Fibroblast of lung (primary cell): Measurements from ENCODE around the gene RAPGEF4.

Experiments used
- EZH2 ChIP-seq: IDR thresholded peaks from 2 replicates; pipeline ENCODE4 v1.5.1; 2012; ENCODE audit warnings: low read length, control low read depth, mild to moderate bottlenecking; ENCODE audit errors: missing control alignments
- TF ChIP-seq, protein P1 (sequence below), 2 donors: IDR thresholded peaks in 1 of 2; conservative IDR thresholded peaks in 1 of 2; 1 replicate in 1 of 2; 2 replicates in 1 of 2; pipeline ENCODE4 v1.5.1; 2011 to 2012; ENCODE audit warnings: low read length in 2 of 2, control low read depth in 1 of 2, inconsistent platforms in 1 of 2, low read depth in 1 of 2, mild to moderate bottlenecking in 1 of 2

DNA sequence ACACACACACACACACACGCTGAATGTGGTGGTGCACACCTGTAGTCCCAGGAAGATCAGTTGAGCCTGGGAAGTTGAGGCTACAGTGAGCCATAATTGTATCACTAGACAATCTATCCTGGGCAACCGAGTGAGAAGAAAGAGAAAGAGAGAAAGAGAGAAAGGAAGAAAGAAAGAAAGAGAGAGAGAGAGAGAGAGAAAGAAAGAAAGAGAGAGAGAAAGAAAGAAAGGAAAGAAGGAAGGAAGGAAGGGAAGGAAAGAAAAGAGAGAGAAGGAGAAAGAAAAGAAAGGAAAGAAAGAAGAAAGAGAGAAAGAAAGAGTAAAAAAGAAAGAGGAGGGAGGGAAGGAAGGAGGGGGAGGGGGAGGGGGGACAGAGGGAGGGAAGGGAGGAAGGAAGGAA is 190.0 kb downstream of the RAPGEF4 start:
- TF ChIP-seq, protein P1, sequence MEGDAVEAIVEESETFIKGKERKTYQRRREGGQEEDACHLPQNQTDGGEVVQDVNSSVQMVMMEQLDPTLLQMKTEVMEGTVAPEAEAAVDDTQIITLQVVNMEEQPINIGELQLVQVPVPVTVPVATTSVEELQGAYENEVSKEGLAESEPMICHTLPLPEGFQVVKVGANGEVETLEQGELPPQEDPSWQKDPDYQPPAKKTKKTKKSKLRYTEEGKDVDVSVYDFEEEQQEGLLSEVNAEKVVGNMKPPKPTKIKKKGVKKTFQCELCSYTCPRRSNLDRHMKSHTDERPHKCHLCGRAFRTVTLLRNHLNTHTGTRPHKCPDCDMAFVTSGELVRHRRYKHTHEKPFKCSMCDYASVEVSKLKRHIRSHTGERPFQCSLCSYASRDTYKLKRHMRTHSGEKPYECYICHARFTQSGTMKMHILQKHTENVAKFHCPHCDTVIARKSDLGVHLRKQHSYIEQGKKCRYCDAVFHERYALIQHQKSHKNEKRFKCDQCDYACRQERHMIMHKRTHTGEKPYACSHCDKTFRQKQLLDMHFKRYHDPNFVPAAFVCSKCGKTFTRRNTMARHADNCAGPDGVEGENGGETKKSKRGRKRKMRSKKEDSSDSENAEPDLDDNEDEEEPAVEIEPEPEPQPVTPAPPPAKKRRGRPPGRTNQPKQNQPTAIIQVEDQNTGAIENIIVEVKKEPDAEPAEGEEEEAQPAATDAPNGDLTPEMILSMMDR (conservative IDR thresholded peaks at IDR 0.05 in 1 of 2, IDR thresholded peaks at IDR 0.05 in 1 of 2; ENCODE audit: low read depth in 1 of 2, low read length in 2 of 2): no peak
- TF ChIP-seq EZH2: no peak
